ENCODE data around the gene C19orf73. TPM values are rescaled to one million over a fixed set of nuclear protein-coding genes. Genes with fewer than 3 reads are reported as not detected.

C19orf73 gene
- total RNA-seq, 1 donor from 2014 or later = 1.2 TPM

- DNase-seq (ENCODE audit: low spot score in 2 of 2) (no peak), FAIRE-seq (no peak)
Measured at GRCh38 chr19:49071860-49072547, 46.9 kb downstream of the C19orf73 start.

DNA sequence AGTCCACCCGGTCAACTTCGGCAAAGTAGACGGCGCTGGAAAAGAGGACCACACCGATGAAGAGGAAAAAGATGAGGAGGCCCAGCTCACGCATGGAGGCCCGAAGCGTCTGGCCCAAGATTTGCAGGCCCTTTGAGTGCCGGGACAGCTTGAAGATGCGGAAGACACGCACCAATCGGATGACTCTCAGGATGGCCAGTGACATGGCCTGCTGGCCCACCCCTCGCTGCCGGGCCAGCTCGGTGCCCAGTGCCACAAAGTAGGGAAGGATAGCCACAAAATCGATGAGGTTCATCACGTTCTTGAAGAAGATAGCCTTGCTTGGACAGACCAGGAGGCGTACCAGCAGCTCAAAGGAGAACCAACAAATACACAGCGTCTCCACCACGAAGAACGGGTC, 48.5 kb downstream of the C19orf73 start:
- no peak for FAIRE-seq

GRCh38 chr19:49069026-49069425, 49.9 kb downstream of the C19orf73 start:
- DNase-seq (ENCODE audit: low spot score in 2 of 2) = no peak
- no peak for FAIRE-seq

More for the DNA sequence above, 48.5 kb downstream of the C19orf73 start:
- no peak for DNase-seq (ENCODE audit: low spot score in 2 of 2)

Small RNA genes within 50 kb of the gene (small RNA-seq; reads per million reads assigned to genes)
- gene RN7SL708P = not detected

Other genes with a start within 250 kb of the C19orf73 start
- 23.6 TPM for gene PPP1R15A, start 246.7 kb downstream of the C19orf73 start, total RNA-seq
- gene TULP2, start 220.4 kb downstream of the C19orf73 start, total RNA-seq = under 0.01 TPM
- gene NUCB1, start 218.8 kb downstream of the C19orf73 start, total RNA-seq = 39.5 TPM
- not detected for gene DHDH, start 185.4 kb downstream of the C19orf73 start, total RNA-seq
- gene BAX, start 164.3 kb downstream of the C19orf73 start, total RNA-seq = 9.4 TPM
- gene FTL, start 153.8 kb downstream of the C19orf73 start, total RNA-seq = 713 TPM
- gene GYS1, start 125.8 kb downstream of the C19orf73 start, total RNA-seq = 12.6 TPM
- 121 TPM for gene RUVBL2, start 125.3 kb downstream of the C19orf73 start, total RNA-seq
- not detected for gene LHB, start 102.1 kb downstream of the C19orf73 start, total RNA-seq
- gene CGB3, start 94.8 kb downstream of the C19orf73 start, total RNA-seq = not detected
- gene CGB2, start 87.3 kb downstream of the C19orf73 start, total RNA-seq = not detected
- not detected for gene CGB1, start 82.2 kb downstream of the C19orf73 start, total RNA-seq
- gene CGB5, start 75.3 kb downstream of the C19orf73 start, total RNA-seq = not detected
- gene CGB8, start 70.0 kb downstream of the C19orf73 start, total RNA-seq = not detected
- not detected for gene CGB7, start 61.4 kb downstream of the C19orf73 start, total RNA-seq
- gene NTF4, start 54.3 kb downstream of the C19orf73 start, total RNA-seq = not detected
- gene KCNA7, start 46.4 kb downstream of the C19orf73 start, total RNA-seq = not detected
- 99.5 TPM for gene SNRNP70, start 33.7 kb downstream of the C19orf73 start, total RNA-seq
- gene LIN7B, start 4.8 kb downstream of the C19orf73 start, total RNA-seq = 31.0 TPM
- gene PPFIA3, start 401 bp upstream of the C19orf73 start, total RNA-seq = 47.7 TPM
- 0.41 TPM for gene HRC, start 36.3 kb upstream of the C19orf73 start, total RNA-seq
- gene TRPM4, start 38.6 kb upstream of the C19orf73 start, total RNA-seq = 4.1 TPM
- gene SLC6A16, start 206.0 kb upstream of the C19orf73 start, total RNA-seq = not detected
- 0.82 TPM for gene CD37, start 216.3 kb upstream of the C19orf73 start, total RNA-seq
- gene TEAD2, start 243.3 kb upstream of the C19orf73 start, total RNA-seq = 5.3 TPM
- gene DKKL1, start 244.7 kb upstream of the C19orf73 start, total RNA-seq = 1.2 TPM